Mucosa of descending colon (tissue), 3 donors: ENCODE data around the gene EFCAB6. TPM values are rescaled to one million over a fixed set of nuclear protein-coding genes. Genes with fewer than 3 reads are reported as not detected.

ENCODE experiments used
- ATAC-seq: fragments of 200-7000 bp; cut with Tn5 transposase; one replicate; pipeline ENCODE4 v1.9.1; 2020; ENCODE audit warnings: mild to moderate bottlenecking, moderate library complexity
- DNase-seq, 3 donors: peaks; one replicate each; pipeline ENCODE4 v3.0.0-alpha.2; 2020
- H3K36me3 ChIP-seq: fragments of 200-600 bp; one replicate; pipeline ENCODE4 v1.8.0; 2021; ENCODE audit warnings: low read depth, mild to moderate bottlenecking
- H3K4me1 ChIP-seq: fragments of 200-600 bp; one replicate; pipeline ENCODE4 v1.8.0; 2021; ENCODE audit warnings: low read depth, mild to moderate bottlenecking
- H3K4me3 ChIP-seq: fragments of 200-600 bp; one replicate; pipeline ENCODE4 v1.8.0; 2021; ENCODE audit warnings: mild to moderate bottlenecking
- H3K9me3 ChIP-seq: fragments of 200-600 bp; one replicate; pipeline ENCODE4 v1.8.0; 2021; ENCODE audit warnings: mild to moderate bottlenecking
- intact Hi-C, 2 donors: fragments of 100-400 bp; cut with DNase I in 1 of 2; cut with micrococcal nuclease in 1 of 2; formaldehyde crosslinking; loops; one replicate each; pipeline versions ENCODE4 v1.11.0 to v1.11.1; 2022; cut with DNase I, micrococcal nuclease
- total RNA-seq, 3 donors: library from RNA; stranded (reverse); fragmentation: NEBNext Ultra II Directional in 2 of 3; extraction: Animal tissue kit (Norgen Biotek cat#: 25700) in 2 of 3; gene quantifications; one replicate each; pipeline versions ENCODE4 v1.2.1 to v1.2.4, GENCODE V29; 2021 to 2023
- TF ChIP-seq, protein P1 (sequence below): fragments of 200-600 bp; IDR thresholded peaks from one replicate; pipeline ENCODE4 v1.8.0; 2022; ENCODE audit warnings: antibody characterized with exemption, mild to moderate bottlenecking
- donor health status: DM: no; HTN: no; CAD: no; lungs with moderate emphysema.
- donor health status: DM: no; HTN: no; CAD: no.
- donor health status: DM: no; HTN: yes; CAD: no.

EFCAB6 gene
- total RNA-seq, 3 donors from 2014 or later, result 1.1 to 1.8 (median 1.7) TPM

DNA sequence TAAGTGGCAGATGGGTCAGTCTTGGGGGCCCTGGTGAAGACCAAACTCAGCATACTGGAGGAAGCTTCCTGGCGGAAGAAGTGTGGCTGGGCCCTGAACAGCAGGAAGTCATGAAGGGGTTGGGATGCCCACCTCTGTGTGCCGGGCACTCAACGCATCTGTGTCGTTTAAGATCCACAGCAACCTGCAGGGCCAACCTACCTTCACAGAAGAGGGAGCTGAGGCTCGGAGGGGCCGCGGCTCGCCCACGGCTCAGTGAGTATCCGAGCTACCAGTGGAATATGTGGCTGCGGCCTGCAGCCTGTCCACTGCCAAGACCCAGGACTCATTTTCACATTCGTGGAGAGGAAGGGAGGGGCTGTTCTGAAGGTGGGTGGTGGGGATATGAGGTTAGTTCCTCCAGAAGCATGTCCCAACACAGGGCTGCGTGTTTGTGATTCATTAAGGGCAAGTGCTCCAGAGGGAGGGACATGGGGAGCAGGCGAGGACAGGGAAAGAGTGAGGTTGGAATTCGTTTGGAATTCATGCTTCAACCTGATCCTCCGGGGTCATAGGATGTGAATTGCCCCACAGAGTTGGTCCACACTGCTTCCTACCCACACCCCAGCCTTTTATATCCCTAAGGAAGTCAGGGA is 300.7 kb downstream of the EFCAB6 start:
- TF ChIP-seq, protein P1, sequence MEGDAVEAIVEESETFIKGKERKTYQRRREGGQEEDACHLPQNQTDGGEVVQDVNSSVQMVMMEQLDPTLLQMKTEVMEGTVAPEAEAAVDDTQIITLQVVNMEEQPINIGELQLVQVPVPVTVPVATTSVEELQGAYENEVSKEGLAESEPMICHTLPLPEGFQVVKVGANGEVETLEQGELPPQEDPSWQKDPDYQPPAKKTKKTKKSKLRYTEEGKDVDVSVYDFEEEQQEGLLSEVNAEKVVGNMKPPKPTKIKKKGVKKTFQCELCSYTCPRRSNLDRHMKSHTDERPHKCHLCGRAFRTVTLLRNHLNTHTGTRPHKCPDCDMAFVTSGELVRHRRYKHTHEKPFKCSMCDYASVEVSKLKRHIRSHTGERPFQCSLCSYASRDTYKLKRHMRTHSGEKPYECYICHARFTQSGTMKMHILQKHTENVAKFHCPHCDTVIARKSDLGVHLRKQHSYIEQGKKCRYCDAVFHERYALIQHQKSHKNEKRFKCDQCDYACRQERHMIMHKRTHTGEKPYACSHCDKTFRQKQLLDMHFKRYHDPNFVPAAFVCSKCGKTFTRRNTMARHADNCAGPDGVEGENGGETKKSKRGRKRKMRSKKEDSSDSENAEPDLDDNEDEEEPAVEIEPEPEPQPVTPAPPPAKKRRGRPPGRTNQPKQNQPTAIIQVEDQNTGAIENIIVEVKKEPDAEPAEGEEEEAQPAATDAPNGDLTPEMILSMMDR, result no peak
- intact Hi-C loops, result no loop called here
- no peak for ATAC-seq

GRCh38 chr22:43510281-43511070 is 301.6 kb downstream of the EFCAB6 start:
- DNase-seq, result no peak
- H3K36me3 ChIP-seq, result no peaks in the 10 kb centered on the region
- no peak overlapping the region for H3K4me3 ChIP-seq

More for the DNA sequence above, 300.7 kb downstream of the EFCAB6 start:
- DNase-seq, result no peak
- Histone ChIP-seq H3K4me3 (no peak overlapping the region), H3K4me1 (no peaks in the 10 kb centered on the region), H3K9me3 (no peaks in the 10 kb centered on the region), H3K36me3 (no peaks in the 10 kb centered on the region)

GRCh38 chr22:43509337-43509736 is 302.8 kb downstream of the EFCAB6 start:
- TF ChIP-seq, protein P1, result no peak
- H3K4me3 ChIP-seq, result no peak overlapping the region
- intact Hi-C loops, result no loop called here
- H3K4me1 ChIP-seq, result no peaks in the 10 kb centered on the region
- DNase-seq, result no peak
- no peaks in the 10 kb centered on the region for H3K9me3 ChIP-seq
- ATAC-seq, result no peak
- no peaks in the 10 kb centered on the region for H3K36me3 ChIP-seq

More at GRCh38 chr22:43510281-43511070, 301.6 kb downstream of the EFCAB6 start:
- no peak for ATAC-seq
- Histone ChIP-seq H3K4me1 (no peaks in the 10 kb centered on the region), H3K9me3 (no peaks in the 10 kb centered on the region)
- intact Hi-C loops, result no loop called here
- TF ChIP-seq, protein P1, result no peak

DNA sequence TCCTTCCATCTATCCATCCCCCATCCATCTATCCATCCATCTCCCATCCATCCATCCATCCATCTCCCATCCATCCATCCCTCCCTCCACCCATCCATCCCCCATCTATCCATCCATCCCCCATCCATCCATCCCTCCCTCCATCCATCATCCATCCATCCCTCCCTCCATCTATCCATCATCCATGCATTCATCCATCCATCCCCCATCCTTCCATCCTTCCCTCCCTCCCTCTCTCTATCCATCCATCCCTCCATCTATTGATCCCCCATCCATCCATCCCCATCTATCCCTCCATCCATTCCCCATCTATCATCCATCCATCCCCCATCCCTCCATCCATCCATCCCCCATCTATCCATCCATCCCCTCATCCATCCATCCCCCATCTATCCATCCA is 303.6 kb downstream of the EFCAB6 start:
- no peaks in the 10 kb centered on the region for H3K9me3 ChIP-seq
- ATAC-seq (no peak), DNase-seq (no peak)
- no peaks in the 10 kb centered on the region for H3K36me3 ChIP-seq
- TF ChIP-seq, protein P1, result no peak
- intact Hi-C loops, result no loop called here
- H3K4me3 ChIP-seq, result no peak overlapping the region
- no peaks in the 10 kb centered on the region for H3K4me1 ChIP-seq

- TF ChIP-seq, protein P1, result no peak
- ATAC-seq (no peak), DNase-seq (no peak)
- Histone ChIP-seq H3K4me3 (no peak overlapping the region), H3K9me3 (no peaks in the 10 kb centered on the region), H3K4me1 (no peaks in the 10 kb centered on the region), H3K36me3 (no peaks in the 10 kb centered on the region)
- intact Hi-C loops, result no loop called here
Observed at GRCh38 chr22:43507235-43507634, 304.9 kb downstream of the EFCAB6 start.
